Sciatic nerve (tissue), 2 donors: ENCODE results near the gene MAPRE3. TPM values are rescaled to one million over a fixed set of nuclear protein-coding genes. Genes with fewer than 3 reads are reported as not detected.

Experiments
- ATAC-seq: fragments of 200-7000 bp; cut with Tn5 transposase; one replicate; pipeline ENCODE4 v1.9.1; 2020; ENCODE audit warnings: mild to moderate bottlenecking, moderate library complexity
- DNase-seq: peaks from one replicate; pipeline ENCODE4 v3.0.0-alpha.2; 2020; ENCODE audit warnings: low spot score
- intact Hi-C: fragments of 100-400 bp; cut with DNase I; formaldehyde crosslinking; loops from one replicate; pipeline ENCODE4 v1.14.2; 2022
- total RNA-seq: library from RNA; stranded (reverse); fragmentation: NEBNext Ultra II Directional; extraction: Animal tissue kit (Norgen Biotek cat#: 25700); gene quantifications from one replicate; pipeline ENCODE4 v1.2.1, GENCODE V29; 2021
- donor health status: DM: no; HTN: no; CAD: no.
- donor health status: DM: no; HTN: no; CAD: no.

MAPRE3 gene
- total RNA-seq, 1 donor from 2014 or later = 26.7 TPM

DNA sequence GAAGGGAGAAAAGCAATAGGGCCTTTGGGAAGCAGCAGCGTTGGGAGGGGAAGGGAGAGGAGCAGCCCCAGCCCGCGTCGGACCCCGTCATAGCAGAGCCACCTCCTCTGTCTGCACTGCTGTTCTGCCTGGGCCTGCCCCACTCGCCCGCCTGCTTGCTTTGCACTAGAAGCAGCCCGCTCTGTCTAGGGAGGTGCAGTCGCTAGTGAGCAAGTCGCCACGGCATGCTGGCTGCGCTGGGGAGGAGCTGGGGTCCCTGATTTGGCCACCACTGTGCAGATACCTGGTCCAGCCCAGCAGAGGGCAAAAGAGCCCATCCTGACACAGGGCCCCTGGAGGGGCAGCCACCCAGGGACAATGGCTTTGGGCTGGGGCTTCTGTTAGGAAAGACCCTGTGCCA, 54.4 kb downstream of the MAPRE3 start:
- no peak for ATAC-seq
- no peak for DNase-seq
- intact Hi-C loops = no loop called here

DNA sequence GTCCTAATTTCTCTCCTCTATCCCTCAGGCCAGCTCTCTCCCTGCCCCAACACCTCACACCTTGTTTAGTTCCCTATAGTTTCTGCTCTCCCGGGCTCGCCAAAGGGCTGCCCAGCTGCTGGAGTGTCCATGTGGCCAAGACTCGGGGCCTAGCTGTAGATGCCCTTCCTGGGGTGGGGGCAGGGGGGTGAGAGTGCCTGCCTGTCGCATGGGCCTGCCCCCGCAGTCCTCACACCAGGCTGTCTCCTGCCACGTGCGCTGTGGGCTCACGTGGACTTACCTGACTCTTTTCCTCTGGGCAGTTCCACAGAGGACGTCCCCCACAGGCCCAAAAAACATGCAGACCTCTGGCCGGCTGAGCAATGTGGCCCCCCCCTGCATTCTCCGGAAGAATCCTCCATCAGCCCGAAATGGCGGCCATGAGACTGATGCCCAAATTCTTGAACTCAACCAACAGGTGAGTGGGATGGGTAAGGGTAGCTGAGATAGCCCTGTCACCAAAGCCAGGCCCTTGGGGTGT, 54.9 kb downstream of the MAPRE3 start:
- intact Hi-C loops = no loop called here
- no peak for DNase-seq
- no peak for ATAC-seq

DNA sequence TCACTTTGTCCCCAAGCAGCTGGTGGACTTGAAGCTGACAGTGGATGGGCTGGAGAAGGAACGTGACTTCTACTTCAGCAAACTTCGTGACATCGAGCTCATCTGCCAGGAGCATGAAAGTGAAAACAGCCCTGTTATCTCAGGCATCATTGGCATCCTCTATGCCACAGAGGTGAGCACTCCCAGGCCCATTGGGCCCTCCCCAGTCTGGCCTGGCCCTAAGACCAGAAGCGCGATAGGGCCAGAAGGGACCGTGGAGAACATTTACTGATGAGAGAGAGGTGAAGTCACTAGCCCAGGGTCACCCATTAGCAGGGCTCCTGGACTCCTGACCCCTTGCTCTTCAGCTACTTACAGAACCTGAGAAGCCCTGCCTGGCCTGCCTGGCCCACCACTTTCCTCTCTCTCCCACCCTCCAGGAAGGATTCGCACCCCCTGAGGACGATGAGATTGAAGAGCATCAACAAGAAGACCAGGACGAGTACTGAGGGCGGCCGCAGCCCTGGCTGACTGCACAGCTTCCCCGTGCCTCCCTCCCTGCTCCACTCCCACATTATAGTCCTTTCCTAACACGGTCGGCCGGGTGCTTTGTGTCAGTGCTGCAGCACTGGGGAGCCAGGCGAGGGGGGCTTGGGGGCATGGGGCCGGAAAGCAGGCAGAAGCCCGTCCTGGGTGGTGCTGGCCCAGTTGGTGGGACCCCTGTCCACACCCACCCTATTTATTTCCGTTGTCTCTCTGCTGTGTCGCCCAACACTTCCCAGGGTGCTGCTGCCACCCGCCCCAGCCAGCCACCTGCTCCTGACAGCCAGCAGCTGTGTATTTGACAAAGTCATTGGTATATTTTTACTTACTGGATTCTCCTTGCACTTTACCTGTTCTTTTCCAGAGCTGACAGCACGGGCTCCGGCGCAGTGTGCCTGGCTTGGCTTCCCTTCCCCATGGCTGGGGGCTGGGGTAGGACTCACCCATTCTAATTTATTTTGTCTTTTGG, 55.7 kb downstream of the MAPRE3 start:
- no peak for DNase-seq
- ATAC-seq = no peak
- intact Hi-C loops = no loop called here

DNA sequence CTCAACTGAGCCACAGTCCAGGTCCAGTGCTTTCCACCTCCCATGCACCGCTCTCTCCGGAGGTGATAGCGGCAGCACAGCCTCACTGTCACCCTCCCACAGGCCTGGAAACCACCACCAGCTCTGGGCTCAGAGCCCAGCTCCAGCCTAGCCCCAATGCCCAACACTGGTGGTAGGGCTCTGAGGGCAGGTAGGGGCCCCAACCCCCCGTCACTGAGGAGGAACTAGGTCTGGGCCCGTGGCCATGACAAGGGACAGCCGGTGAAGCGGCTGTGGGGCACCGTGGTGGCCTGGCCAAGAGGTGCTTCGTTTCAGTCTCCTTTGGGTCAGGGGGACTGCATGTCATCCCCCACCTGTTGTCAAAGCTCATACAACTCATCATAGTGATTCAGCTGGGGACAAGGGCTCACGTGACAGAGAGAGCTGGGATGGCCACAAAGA, 56.8 kb downstream of the MAPRE3 start:
- intact Hi-C loops = no loop called here
- ATAC-seq = no peak

DNA sequence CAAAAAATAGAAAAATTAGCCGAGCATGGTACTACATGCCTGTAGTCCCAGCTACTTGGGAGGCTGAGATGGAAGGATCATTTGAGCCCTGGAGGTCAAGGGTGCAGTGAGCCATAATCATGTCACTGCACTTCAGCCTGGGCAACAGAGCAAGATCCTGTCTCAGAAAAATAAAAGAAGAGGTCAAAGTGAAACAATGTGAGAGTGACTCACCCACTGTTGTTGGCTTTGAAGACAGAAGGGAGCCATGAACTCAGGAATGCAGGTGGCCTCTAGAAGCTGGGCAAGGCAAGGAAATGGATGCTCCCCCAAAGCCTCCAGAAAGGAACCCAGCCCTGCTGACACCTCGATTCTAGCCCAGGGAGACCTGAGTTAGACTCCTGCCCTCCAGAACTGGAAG, 58.6 kb downstream of the MAPRE3 start:
- DNase-seq (no peak), ATAC-seq (no peak)
- intact Hi-C loops = no loop called here

More for the DNA sequence above, 56.8 kb downstream of the MAPRE3 start:
- no peak for DNase-seq

DNA sequence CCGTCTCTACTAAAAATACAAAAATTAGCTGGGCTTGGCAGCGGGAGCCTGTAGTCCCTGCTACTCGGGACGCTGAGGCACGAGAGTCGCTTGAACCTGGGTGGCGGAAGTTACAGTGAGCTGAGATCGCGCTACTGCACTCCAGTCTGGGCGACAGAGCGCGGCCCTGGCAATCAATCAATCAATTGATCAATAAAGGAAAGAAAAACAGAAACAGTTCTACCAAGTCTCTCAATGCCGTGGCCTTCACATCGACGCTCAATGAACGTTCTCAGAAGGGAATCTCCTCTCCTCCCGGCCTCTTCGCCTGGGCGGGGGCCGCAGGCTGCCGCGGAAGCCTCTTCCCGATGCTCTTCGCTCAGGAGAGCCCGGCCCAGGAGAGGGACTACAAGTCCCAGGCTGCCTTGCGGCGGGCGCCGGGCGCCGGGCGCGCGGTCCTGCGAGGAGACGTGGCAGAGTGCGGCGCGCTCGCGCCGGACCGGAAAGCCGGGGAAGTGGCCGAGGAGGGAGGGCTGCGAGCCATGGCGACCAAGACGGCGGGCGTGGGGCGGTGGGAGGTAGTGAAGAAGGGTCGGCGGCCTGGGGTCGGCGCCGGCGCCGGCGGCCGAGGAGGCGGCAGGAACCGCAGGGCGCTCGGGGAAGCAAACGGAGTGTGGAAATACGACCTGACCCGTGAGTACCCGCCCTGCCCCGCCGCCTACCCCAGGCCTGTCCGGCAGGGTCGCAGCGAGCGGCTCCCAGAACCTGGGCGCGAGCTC, 62.2 kb downstream of the MAPRE3 start, which contains the start of gene TMEM214:
Gene TMEM214 (plus strand): TSS at position 471 of the 758 bp plus-strand sequence. CDS start 51 bp downstream, at position 522.
- ATAC-seq = peak; percentile 98
- intact Hi-C loops = no loop called here
- peak; percentile 93 for DNase-seq

DNA sequence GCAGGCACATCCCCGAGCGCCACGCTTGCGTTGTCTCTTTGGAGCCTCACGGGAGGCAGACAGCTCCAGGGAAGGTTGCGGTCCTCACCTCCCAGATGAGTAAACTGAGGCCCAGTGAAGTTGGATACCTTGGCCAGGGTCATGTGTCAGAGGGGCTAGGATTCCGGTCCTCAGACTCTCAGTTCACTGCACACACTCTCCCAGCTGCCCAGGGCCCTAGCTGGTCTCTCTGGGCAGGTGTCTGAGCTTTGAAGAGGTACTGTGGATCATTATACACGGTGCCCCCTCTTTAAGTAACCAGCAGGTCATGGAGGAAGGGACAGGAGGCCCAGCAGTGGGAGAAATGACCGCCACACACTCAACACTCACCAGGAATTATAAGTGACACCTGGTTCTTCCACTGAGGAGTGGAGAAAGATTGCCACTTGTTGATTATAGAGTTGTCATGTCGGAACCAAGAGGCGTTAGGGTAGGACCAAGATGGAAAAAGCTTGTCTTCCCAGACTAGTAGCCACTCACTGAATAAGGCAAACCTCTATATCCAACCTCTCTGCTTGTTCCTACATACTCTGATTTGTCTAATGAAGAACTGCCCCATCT, 62.9 kb downstream of the MAPRE3 start:
- intact Hi-C loops = no loop called here
- DNase-seq (no peak), ATAC-seq (peak; percentile 2)

DNA sequence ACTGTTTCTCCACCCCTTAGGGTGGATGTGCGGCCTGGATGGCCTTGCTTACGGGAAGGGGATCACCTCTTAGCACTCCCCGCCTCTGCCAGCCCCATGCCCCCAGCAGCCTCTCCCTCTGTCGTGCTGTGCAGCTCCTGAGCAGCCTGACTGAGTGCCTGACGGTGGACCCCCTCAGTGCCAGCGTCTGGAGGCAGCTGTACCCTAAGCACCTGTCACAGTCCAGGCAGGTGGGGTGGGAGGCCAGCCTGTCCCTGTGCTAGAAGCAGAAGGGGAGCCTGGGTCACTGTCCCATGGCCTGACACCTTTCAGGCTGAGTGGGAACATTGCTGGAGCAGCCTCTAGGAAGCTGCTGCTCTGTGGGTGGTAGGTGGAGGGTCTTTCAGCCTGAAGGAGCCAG, 67.6 kb downstream of the MAPRE3 start:
- intact Hi-C loops = no loop called here
- ATAC-seq (no peak), DNase-seq (no peak)

DNA sequence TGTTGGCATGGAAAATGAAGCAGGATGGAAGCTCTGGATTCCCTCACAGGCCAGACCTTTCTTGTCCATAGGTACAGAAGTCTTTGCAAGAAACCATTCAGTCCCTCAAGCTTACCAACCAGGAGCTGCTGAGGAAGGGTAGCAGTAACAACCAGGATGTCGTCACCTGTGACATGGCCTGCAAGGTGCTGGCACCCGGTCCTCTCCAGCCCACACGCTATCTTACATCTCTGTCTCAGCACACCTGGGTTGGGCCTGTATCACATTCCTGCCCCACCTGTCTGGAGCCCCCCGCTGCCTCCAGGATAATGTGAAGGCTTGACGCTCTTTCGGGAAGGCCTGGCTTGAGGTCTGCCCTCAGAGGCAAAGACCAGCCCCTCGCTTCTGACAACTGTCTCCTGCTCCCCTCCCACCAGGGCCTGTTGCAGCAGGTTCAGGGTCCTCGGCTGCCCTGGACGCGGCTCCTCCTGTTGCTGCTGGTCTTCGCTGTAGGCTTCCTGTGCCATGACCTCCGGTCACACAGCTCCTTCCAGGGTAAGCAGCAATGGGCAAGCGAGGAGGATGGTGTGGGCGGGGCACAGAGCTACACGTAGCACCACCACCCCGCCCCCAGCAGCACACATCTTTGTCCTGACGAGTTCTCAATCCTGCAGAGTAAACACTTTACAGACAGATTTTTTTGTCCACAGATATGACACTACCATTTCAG, 68.3 kb downstream of the MAPRE3 start:
- DNase-seq (no peak), ATAC-seq (no peak)
- intact Hi-C loops = no loop called here

DNA sequence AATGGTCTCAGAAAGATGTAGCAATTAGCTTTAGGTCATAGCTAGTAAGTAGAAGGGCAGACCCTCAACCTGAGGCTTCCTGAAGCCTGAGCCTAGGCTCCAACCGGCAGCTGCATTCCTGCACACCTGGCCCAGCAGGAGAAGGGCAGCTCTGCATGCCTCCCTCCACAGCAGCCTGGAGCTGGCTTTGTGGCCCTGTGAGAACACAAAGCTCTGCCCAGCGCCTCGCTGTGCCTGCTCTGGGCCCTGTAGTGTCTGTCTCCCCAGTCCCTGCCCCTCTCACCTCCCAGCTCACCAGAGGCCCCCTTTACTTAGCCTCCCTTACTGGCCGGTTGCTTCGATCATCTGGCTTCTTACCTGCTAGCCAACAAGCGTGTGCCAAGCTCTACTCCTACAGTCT, 69.0 kb downstream of the MAPRE3 start:
- DNase-seq (no peak), ATAC-seq (no peak)
- intact Hi-C loops = no loop called here

DNA sequence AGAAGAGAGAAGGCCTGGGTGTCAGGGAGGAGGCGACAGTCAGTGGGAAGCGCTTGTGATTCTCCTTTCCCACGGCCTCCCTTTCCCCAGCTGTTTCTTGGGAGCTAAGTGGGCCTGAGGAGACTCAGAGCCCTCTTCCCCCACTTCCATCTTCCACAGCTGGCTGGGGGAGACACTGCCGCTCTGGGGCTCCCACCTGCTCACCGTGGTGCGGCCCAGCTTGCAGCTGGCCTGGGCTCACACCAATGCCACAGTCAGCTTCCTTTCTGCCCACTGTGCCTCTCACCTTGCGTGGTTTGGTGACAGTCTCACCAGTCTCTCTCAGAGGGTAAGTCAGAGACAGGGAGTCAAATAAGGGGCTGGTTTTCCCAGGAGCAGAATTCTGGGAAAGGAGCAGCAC, 69.4 kb downstream of the MAPRE3 start:
- ATAC-seq (no peak), DNase-seq (no peak)
- intact Hi-C loops = no loop called here

DNA sequence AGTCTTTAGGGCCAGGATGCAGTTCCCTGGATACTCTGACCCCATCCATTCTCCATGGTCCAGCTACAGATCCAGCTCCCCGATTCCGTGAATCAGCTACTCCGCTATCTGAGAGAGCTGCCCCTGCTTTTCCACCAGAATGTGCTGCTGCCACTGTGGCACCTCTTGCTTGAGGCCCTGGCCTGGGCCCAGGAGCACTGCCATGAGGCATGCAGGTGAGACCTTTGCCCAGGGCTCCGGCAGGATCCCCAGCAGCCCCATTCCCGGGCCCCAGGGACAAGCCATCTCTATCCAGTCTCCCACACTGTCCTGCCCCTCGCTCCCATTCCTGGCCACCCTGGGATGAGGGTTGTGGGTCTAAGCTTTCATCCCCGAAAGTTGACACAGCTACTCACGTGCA, 69.8 kb downstream of the MAPRE3 start:
- ATAC-seq (peak; percentile 23), DNase-seq (no peak)
- intact Hi-C loops = no loop called here

DNA sequence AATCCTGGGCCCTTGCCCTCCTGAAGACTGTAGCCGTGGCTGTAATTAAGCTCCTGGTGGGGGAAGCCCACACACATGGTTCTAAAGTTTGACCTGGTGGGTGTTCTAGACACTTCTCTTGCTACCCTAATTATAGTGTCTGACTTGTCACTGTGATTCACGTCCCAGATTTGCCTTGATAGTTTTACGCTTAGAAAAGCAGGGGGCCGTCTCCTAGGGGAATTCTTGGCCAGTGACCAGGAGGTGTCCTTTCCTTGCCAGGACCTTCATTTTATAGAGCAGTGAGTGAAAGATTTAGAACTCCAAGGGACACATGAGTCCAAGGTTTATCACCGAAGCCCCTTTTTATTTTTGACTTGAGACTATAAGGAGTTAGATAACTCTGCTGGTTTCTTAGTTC, 71.3 kb downstream of the MAPRE3 start:
- no peak for DNase-seq
- intact Hi-C loops = no loop called here

DNA sequence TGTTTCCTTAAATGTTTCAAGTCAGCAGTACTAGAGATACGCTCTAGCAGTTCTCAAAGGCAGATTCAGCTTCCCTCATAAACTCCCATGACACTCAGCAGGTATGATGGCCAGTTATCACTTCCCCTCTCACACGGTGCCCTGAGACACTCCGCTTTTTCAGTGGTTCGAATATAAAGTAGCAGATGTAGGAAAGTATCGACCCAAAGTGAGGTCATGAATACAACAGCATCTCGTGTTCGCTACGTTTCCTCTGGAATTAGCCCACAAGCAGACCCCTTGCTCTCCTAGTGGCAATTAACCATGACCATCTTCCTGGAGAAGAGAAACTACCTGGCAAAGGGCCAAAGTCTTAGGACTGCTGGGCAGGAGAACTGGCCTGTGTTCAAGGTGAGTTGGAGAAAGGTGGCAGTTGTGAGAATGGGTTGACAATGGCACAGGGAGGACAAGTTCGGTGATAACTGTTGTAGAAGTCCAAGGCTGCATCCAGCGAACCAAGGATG, 71.8 kb downstream of the MAPRE3 start:
- no peak for ATAC-seq
- intact Hi-C loops = no loop called here
- DNase-seq = no peak

More for the DNA sequence above, 71.3 kb downstream of the MAPRE3 start:
- ATAC-seq = no peak

DNA sequence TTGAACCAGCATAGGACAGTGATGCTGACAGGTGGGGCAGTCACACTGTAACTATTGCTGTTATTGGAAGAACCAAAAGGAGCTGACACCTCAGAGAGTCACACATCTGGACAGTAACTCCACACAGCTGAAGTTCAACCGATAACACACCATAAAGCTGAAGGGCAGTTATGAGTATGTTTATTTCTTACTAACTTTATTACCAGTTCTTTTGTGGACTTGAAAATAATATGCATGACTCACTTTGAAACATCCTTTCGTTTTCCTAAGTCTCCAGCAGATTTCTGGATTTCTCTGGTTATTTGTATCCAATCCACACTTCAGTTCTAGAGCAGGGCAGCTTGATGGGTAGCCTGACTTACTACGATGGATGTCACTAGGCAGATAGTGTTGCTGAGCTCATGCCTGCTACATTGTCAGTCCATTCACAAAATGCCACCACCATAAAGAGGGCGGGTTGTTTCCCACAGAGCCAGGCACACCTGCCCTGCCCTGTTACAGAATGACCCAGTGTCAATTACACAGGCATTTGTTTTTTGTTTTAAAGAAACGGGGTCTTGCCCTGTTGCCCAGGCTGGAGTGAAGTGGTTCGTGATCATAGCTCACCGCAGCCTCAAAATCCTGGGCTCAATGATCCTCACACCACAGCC, 72.7 kb downstream of the MAPRE3 start:
- no peak for ATAC-seq
- intact Hi-C loops = no loop called here
- no peak for DNase-seq

DNA sequence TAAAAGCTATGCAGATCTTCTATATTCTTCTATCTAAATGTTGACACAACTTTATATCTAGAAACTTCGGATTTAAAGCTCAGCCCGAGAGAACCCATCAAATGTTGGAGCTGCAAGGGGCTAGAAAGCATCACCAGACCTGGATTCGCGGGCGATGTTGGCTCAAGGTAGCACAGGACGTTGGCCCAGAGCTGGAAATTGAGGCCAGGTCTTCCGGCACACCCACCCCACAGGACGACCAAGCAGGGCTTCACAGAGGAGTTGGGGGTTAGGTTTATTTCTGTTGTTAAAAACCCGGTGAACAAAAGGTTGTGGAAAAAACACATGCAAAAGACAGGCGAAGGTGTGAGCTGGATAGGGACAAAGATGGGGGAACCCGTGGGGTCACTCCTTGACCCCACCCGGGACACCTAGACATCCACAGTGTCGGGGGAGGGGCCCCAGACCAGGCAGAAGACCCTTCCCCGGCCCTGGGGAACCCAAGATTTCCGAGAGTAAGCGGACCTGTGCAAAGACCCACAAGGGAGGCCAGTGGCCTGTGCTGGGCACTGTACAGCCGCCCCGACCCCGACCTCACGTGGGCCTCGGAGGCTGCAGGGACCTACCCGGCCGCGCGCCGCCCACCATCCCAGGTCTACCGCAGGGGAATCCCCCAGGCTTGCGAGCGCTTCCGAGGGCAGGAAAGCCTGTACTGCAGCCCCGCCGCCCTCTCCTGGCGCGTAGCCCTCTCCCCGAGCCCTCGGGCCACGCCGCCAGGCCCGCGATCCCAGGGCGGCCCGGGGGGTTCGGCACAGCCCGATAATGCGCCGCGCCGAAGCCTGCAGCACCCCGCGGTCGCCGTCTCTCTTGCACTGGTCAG, 79.2 kb downstream of the MAPRE3 start:
- DNase-seq = peak; percentile 73
- intact Hi-C loops = no loop called here
- ATAC-seq = peak; percentile 24
